WI38 (cell line): ENCODE results near the gene EFCAB14.

Source experiments
- H3K4me3 ChIP-seq: 2 replicates; pipeline ENCODE4 v1.5.1; 2011; ENCODE audit warnings: low read depth, mild to moderate bottlenecking, control low read depth, low read length
- CTCF ChIP-seq: IDR thresholded peaks from 2 replicates; pipeline ENCODE4 v1.5.1; 2012; ENCODE audit warnings: low read depth, mild to moderate bottlenecking, control low read depth, low read length

EFCAB14 gene

GRCh38 chr1:46718727-46719622, at the start of gene EFCAB14:
EFCAB14 (minus strand) TSS chr1:46719114; CDS start chr1:46718087, 1,027 bp downstream.
- H3K4me3 ChIP-seq = peak within 1 kb of the TSS; percentile 91
- TF ChIP-seq CTCF = no peak

GRCh38 chr1:46768445-46768844, 49.5 kb upstream of the EFCAB14 start:
- TF ChIP-seq CTCF = no peak
- H3K4me3 ChIP-seq = no peak overlapping the region

- no peak for TF ChIP-seq CTCF
- no peak overlapping the region for H3K4me3 ChIP-seq
Observed at GRCh38 chr1:46767649-46768282, 48.9 kb upstream of the EFCAB14 start.

GRCh38 chr1:46764402-46764801, 45.5 kb upstream of the EFCAB14 start:
- no peak for TF ChIP-seq CTCF

GRCh38 chr1:46761740-46762139, 42.8 kb upstream of the EFCAB14 start:
- no peak for TF ChIP-seq CTCF
- H3K4me3 ChIP-seq = no peak overlapping the region

More at GRCh38 chr1:46764402-46764801, 45.5 kb upstream of the EFCAB14 start:
- no peak overlapping the region for H3K4me3 ChIP-seq

- no peak for TF ChIP-seq CTCF
Observed at GRCh38 chr1:46760558-46761166, 41.7 kb upstream of the EFCAB14 start.

GRCh38 chr1:46757956-46758528, 39.1 kb upstream of the EFCAB14 start:
- H3K4me3 ChIP-seq = no peak overlapping the region
- TF ChIP-seq CTCF = no peak

More at GRCh38 chr1:46760558-46761166, 41.7 kb upstream of the EFCAB14 start:
- H3K4me3 ChIP-seq = no peak overlapping the region
